ENCODE data around the gene SPRED2. TPM values are rescaled to one million over a fixed set of nuclear protein-coding genes. Genes with fewer than 3 reads are reported as not detected.
"Not testable (repeated sequence)": the region's sequence is repeated elsewhere in the genome, so short reads cannot be mapped to it uniquely, and the experiment has no call there.

SPRED2 gene
- total RNA-seq, 1 experiment from 2014 or later: 20.2 TPM

GRCh38 chr2:65343386-65343785, 89.0 kb downstream of the SPRED2 start:
- DNase-seq (ENCODE audit: low read depth): peak; percentile 29

GRCh38 chr2:65340898-65341681, 91.3 kb downstream of the SPRED2 start:
- DNase-seq (ENCODE audit: low read depth): no peak

- no peak for DNase-seq (ENCODE audit: low read depth)
Measured at GRCh38 chr2:65339648-65340047, 92.8 kb downstream of the SPRED2 start.

GRCh38 chr2:65338830-65339495, 93.4 kb downstream of the SPRED2 start:
- not testable (repeated sequence) for DNase-seq (ENCODE audit: low read depth)

GRCh38 chr2:65337915-65338314, 94.5 kb downstream of the SPRED2 start:
- DNase-seq (ENCODE audit: low read depth): not testable (repeated sequence)

GRCh38 chr2:65334714-65335113, 97.7 kb downstream of the SPRED2 start:
- DNase-seq (ENCODE audit: low read depth): no peak

- DNase-seq (ENCODE audit: low read depth): peak; percentile 32
Measured at GRCh38 chr2:65331336-65332025, 100.9 kb downstream of the SPRED2 start.

GRCh38 chr2:65329525-65329924, 102.9 kb downstream of the SPRED2 start:
- DNase-seq (ENCODE audit: low read depth): no peak

- DNase-seq (ENCODE audit: low read depth): no peak
Measured at GRCh38 chr2:65326276-65326675, 106.1 kb downstream of the SPRED2 start.

GRCh38 chr2:65325066-65325465, 107.3 kb downstream of the SPRED2 start:
- DNase-seq (ENCODE audit: low read depth): no peak

- DNase-seq (ENCODE audit: low read depth): no peak
Measured at GRCh38 chr2:65320946-65321345, 111.5 kb downstream of the SPRED2 start.

- DNase-seq (ENCODE audit: low read depth): peak; percentile 87
Measured at GRCh38 chr2:65320042-65320725, 112.2 kb downstream of the SPRED2 start.

GRCh38 chr2:65319674-65320041, 112.7 kb downstream of the SPRED2 start:
- no peak for DNase-seq (ENCODE audit: low read depth)

- DNase-seq (ENCODE audit: low read depth): no peak
Measured at GRCh38 chr2:65319072-65319673, 113.2 kb downstream of the SPRED2 start.

GRCh38 chr2:65317841-65318240, 114.6 kb downstream of the SPRED2 start:
- DNase-seq (ENCODE audit: low read depth): no peak

- DNase-seq (ENCODE audit: low read depth): not testable (repeated sequence)
Measured at GRCh38 chr2:65317351-65317750, 115.0 kb downstream of the SPRED2 start.

GRCh38 chr2:65316072-65316471, 116.3 kb downstream of the SPRED2 start:
- DNase-seq (ENCODE audit: low read depth): no peak

- no peak for DNase-seq (ENCODE audit: low read depth)
Measured at GRCh38 chr2:65314801-65315441, 117.5 kb downstream of the SPRED2 start.

GRCh38 chr2:65313954-65314256, 118.5 kb downstream of the SPRED2 start:
- DNase-seq (ENCODE audit: low read depth): no peak

GRCh38 chr2:65313126-65313953, 119.1 kb downstream of the SPRED2 start:
- no peak for DNase-seq (ENCODE audit: low read depth)
